H9 (cell line): ENCODE data around the gene MYH7. TPM values are rescaled to one million over a fixed set of nuclear protein-coding genes. Genes with fewer than 3 reads are reported as not detected.
A peak's percentile ranks its signal among the peaks of the same experiment; 100 is the strongest.
"Not testable (repeated sequence)": the region's sequence is repeated elsewhere in the genome, so short reads cannot be mapped to it uniquely, and the experiment has no call there.

Source experiments
- DNase-seq: peaks from one replicate; pipeline ENCODE4 v3.0.0-alpha.2; 2017
- H2AFZ ChIP-seq: one replicate; pipeline ENCODE4 v1.6.1; 2013; ENCODE audit warnings: mild to moderate bottlenecking, low read length, control low read depth, moderate library complexity
- H2AK5ac ChIP-seq: 2 replicates; pipeline ENCODE4 v1.6.1; 2013; ENCODE audit warnings: low read length, control low read depth, mixed read lengths; ENCODE audit not compliant: insufficient read length
- H2BK120ac ChIP-seq: one replicate; pipeline ENCODE4 v1.6.1; 2013; ENCODE audit warnings: low read depth, mild to moderate bottlenecking, low read length, control low read depth, inconsistent platforms; ENCODE audit not compliant: poor library complexity, severe bottlenecking
- H2BK12ac ChIP-seq: 2 replicates; pipeline ENCODE4 v1.6.1; 2013; ENCODE audit warnings: low read length, control low read depth, mixed read lengths, low read depth; ENCODE audit not compliant: insufficient read length
- H2BK15ac ChIP-seq: 2 replicates; pipeline ENCODE4 v1.6.1; 2013; ENCODE audit warnings: low read depth, low read length, control low read depth
- H2BK20ac ChIP-seq: one replicate; pipeline ENCODE4 v1.6.1; 2013; ENCODE audit warnings: low read depth, mild to moderate bottlenecking, low read length, control low read depth, inconsistent platforms; ENCODE audit not compliant: poor library complexity, severe bottlenecking
- H2BK5ac ChIP-seq: 2 replicates; pipeline ENCODE4 v1.6.1; 2013; ENCODE audit warnings: low read length, control low read depth, mixed read lengths; ENCODE audit not compliant: insufficient read length
- H3K14ac ChIP-seq: 2 replicates; pipeline ENCODE4 v1.6.1; 2013; ENCODE audit warnings: low read length, control low read depth; ENCODE audit not compliant: insufficient read depth
- H3K18ac ChIP-seq: 2 replicates; pipeline ENCODE4 v1.6.1; 2013; ENCODE audit warnings: low read depth, mild to moderate bottlenecking, mixed read lengths, low read length, control low read depth; ENCODE audit not compliant: insufficient read length
- H3K23ac ChIP-seq: 2 replicates; pipeline ENCODE4 v1.6.1; 2013; ENCODE audit warnings: low read length, control low read depth, mixed read lengths, low read depth; ENCODE audit not compliant: insufficient read length
- H3K23me2 ChIP-seq: 2 replicates; pipeline ENCODE4 v1.6.1; 2013; ENCODE audit warnings: low read depth, mild to moderate bottlenecking, mixed read lengths, low read length, control low read depth; ENCODE audit not compliant: insufficient read length, poor library complexity, severe bottlenecking
- H3K27ac ChIP-seq: 2 replicates; pipeline ENCODE4 v1.5.1; 2013; ENCODE audit warnings: low read length, control low read depth, mixed read lengths, low read depth; ENCODE audit not compliant: insufficient read length
- H3K27me3 ChIP-seq: 2 replicates; pipeline ENCODE4 v1.6.1; 2013; ENCODE audit warnings: low read length, control low read depth, inconsistent platforms; ENCODE audit not compliant: insufficient read depth
- H3K4ac ChIP-seq: 2 replicates; pipeline ENCODE4 v1.6.1; 2013; ENCODE audit warnings: low read depth, mild to moderate bottlenecking, control low read depth, inconsistent platforms, low read length, moderate library complexity
- H3K4me1 ChIP-seq: 2 replicates; pipeline ENCODE4 v1.6.1; 2013; ENCODE audit warnings: low read length, control low read depth, inconsistent platforms; ENCODE audit not compliant: insufficient read depth
- H3K4me2 ChIP-seq: 2 replicates; pipeline ENCODE4 v1.6.1; 2013; ENCODE audit warnings: low read length, control low read depth, mixed read lengths; ENCODE audit not compliant: insufficient read length, insufficient read depth
- H3K56ac ChIP-seq: 2 replicates; pipeline ENCODE4 v1.6.1; 2013; ENCODE audit warnings: low read depth, mild to moderate bottlenecking, mixed read lengths, low read length, control low read depth; ENCODE audit not compliant: insufficient read length
- H3K79me1 ChIP-seq: 2 replicates; pipeline ENCODE4 v1.6.1; 2013; ENCODE audit warnings: low read depth, mild to moderate bottlenecking, moderate library complexity, low read length, control low read depth, inconsistent platforms; ENCODE audit not compliant: insufficient read depth, poor library complexity, severe bottlenecking
- H3K79me2 ChIP-seq: 2 replicates; pipeline ENCODE4 v1.6.1; 2013; ENCODE audit warnings: low read length, control low read depth, inconsistent platforms; ENCODE audit not compliant: insufficient read depth
- H3K9ac ChIP-seq: 2 replicates; pipeline ENCODE4 v1.6.1; 2013; ENCODE audit warnings: low read length, control low read depth, mixed read lengths; ENCODE audit not compliant: insufficient read length; ENCODE audit errors: extremely low read depth
- H3K9me3 ChIP-seq: one replicate; pipeline ENCODE4 v1.6.1; 2013; ENCODE audit warnings: low read depth, low read length, inconsistent platforms; ENCODE audit not compliant: control insufficient read depth
- H3T11ph ChIP-seq: one replicate; pipeline ENCODE4 v1.6.1; 2013; ENCODE audit warnings: mild to moderate bottlenecking, low read length, control low read depth, inconsistent platforms
- H4K20me1 ChIP-seq: one replicate; pipeline ENCODE4 v1.6.1; 2013; ENCODE audit not compliant: control insufficient read depth, insufficient read length, insufficient read depth
- H4K5ac ChIP-seq: 2 replicates; pipeline ENCODE4 v1.6.1; 2013; ENCODE audit warnings: low read depth, mild to moderate bottlenecking, mixed read lengths, low read length, control low read depth; ENCODE audit not compliant: insufficient read length
- H4K8ac ChIP-seq: replicated peaks from 2 replicates; pipeline ENCODE4 v1.6.1; 2013; ENCODE audit warnings: low read length, control low read depth, mixed read lengths, low read depth; ENCODE audit not compliant: insufficient read length
- H4K91ac ChIP-seq: 2 replicates; pipeline ENCODE4 v1.6.1; 2013; ENCODE audit warnings: low read depth, mild to moderate bottlenecking, moderate library complexity, mixed read lengths, low read length, control low read depth; ENCODE audit not compliant: insufficient read length
- H3K27ac Mint-ChIP-seq, 3 experiments: 2 replicates in 2 of 3; 3 replicates in 1 of 3; pipeline ENCODE4 v1.8.0; 2020 to 2021; ENCODE audit warnings: mixed read lengths in 3 of 3, mild to moderate bottlenecking in 1 of 3, moderate library complexity in 1 of 3
- H3K27me3 Mint-ChIP-seq: 2 replicates; pipeline ENCODE4 v1.8.0; 2021; ENCODE audit warnings: low read depth, mild to moderate bottlenecking, moderate library complexity, mixed read lengths
- H3K36me3 Mint-ChIP-seq, 3 experiments: 2 replicates in 2 of 3; 3 replicates in 1 of 3; pipeline ENCODE4 v1.8.0; 2020 to 2021; ENCODE audit warnings: low read depth in 3 of 3, mixed read lengths in 3 of 3; ENCODE audit not compliant: insufficient read depth in 1 of 3
- H3K4me1 Mint-ChIP-seq, 2 experiments: 2 replicates each; pipeline ENCODE4 v1.8.0; 2020; ENCODE audit warnings: mixed read lengths in 2 of 2
- H3K4me3 Mint-ChIP-seq, 2 experiments: 2 replicates in 1 of 2; 3 replicates in 1 of 2; pipeline ENCODE4 v1.8.0; 2020 to 2021; ENCODE audit warnings: mild to moderate bottlenecking in 2 of 2, mixed read lengths in 2 of 2, moderate library complexity in 1 of 2
- H3K9me3 Mint-ChIP-seq, 2 experiments: 2 replicates in 1 of 2; 3 replicates in 1 of 2; pipeline ENCODE4 v1.8.0; 2020; ENCODE audit warnings: mild to moderate bottlenecking in 2 of 2, mixed read lengths in 2 of 2, moderate library complexity in 1 of 2
- CTCF ChIP-seq: fragments of 200-600 bp; sonication (generic); conservative IDR thresholded peaks from 3 replicates; pipeline ENCODE4 v1.8.0; 2021; ENCODE audit warnings: antibody characterized with exemption, mild to moderate bottlenecking
- WGBS: extraction: QIAGEN DNeasy Blood & Tissue Kit; methylation state at CpG from one replicate; pipeline ENCODE4 v1.1.7; 2013; ENCODE audit warnings: missing lambda C conversion rate, low lambda C conversion rate, mixed read lengths; ENCODE audit not compliant: insufficient read length; ENCODE audit errors: extremely low coverage; 5-methylcytosine and 5-hydroxymethylcytosine counted together
- total RNA-seq: library from RNA; stranded (reverse); gene quantifications from 2 replicates; pipeline ENCODE4 v1.2.1, GENCODE V29; 2021

Gene MYH7
- total RNA-seq, 1 experiment from 2014 or later: not detected

- Histone ChIP-seq H2AFZ (no peak overlapping the region), H3K4me1 (peaks cover 3% of the 10 kb centered on the region; the same call in 1 of the 2 replicates), H3K18ac (no peak overlapping the region), H3K4me2 (no peak overlapping the region), H3K23me2 (no peaks in the 10 kb centered on the region), H3K56ac (no peak overlapping the region), H3K4ac (no peak overlapping the region), H3K9ac (no peak overlapping the region), H3K27ac (no peak overlapping the region), H2BK12ac (no peak overlapping the region), H4K5ac (no peak overlapping the region), H3K9me3 (no peaks in the 10 kb centered on the region), H2BK20ac (no peak overlapping the region), H4K8ac (no peak overlapping the region), H2BK5ac (no peak overlapping the region), H4K20me1 (no peaks in the 10 kb centered on the region), H3K27me3 (no peaks in the 10 kb centered on the region), H4K91ac (no peak overlapping the region), H3K14ac (no peak overlapping the region; the same call in 1 of the 2 replicates), H3K79me2 (no peaks in the 10 kb centered on the region), H3T11ph (no peak overlapping the region), H2BK15ac (no peak overlapping the region), H2AK5ac (no peak overlapping the region), H3K79me1 (no peaks in the 10 kb centered on the region), H3K23ac (no peak overlapping the region), H2BK120ac (no peak overlapping the region)
- peaks cover 16 to 17% of the 10 kb centered on the region in 2 experiments for H3K4me1 Mint-ChIP-seq
- peak; percentile 49 for DNase-seq
- 0 out of 3 replicates have a peak, but pooled peaks have one; percentile 9 for TF ChIP-seq CTCF
- no peaks in the 10 kb centered on the region for H3K36me3 Mint-ChIP-seq
- H3K27ac Mint-ChIP-seq: no peak overlapping the region
- WGBS: no CpG with 5 or more reads among the region's 7 CpGs
- peaks cover 42% of the 10 kb centered on the region for H3K27me3 Mint-ChIP-seq
- H3K4me3 Mint-ChIP-seq: no peak overlapping the region
- H3K9me3 Mint-ChIP-seq: 0 out of 5 replicates have a peak, but pooled peaks cover 0 to 3% of the 10 kb centered on the region in 2 experiments
Measured at GRCh38 chr14:23392613-23393012, 42.8 kb downstream of the MYH7 start.

GRCh38 chr14:23389871-23390270, 45.6 kb downstream of the MYH7 start:
- H2AFZ ChIP-seq: not testable (repeated sequence)

More at GRCh38 chr14:23389871-23390270, 45.6 kb downstream of the MYH7 start:
- not testable (repeated sequence) for H4K20me1 ChIP-seq, H3K27me3 ChIP-seq, H3T11ph ChIP-seq, H3K14ac ChIP-seq, H3K79me1 ChIP-seq, H3K4me2 ChIP-seq, H4K5ac ChIP-seq, H3K9ac ChIP-seq, H4K8ac ChIP-seq, H2BK12ac ChIP-seq, H3K4me3 Mint-ChIP-seq, H2AK5ac ChIP-seq, H3K56ac ChIP-seq, H3K23me2 ChIP-seq, H2BK15ac ChIP-seq, H3K4ac ChIP-seq, H3K4me1 ChIP-seq, H4K91ac ChIP-seq, H3K23ac ChIP-seq, DNase-seq, H3K18ac ChIP-seq, H3K79me2 ChIP-seq, H3K9me3 Mint-ChIP-seq, H2BK5ac ChIP-seq, H3K27ac ChIP-seq, H2BK120ac ChIP-seq, H3K9me3 ChIP-seq, H3K27ac Mint-ChIP-seq, H3K36me3 Mint-ChIP-seq, H2BK20ac ChIP-seq
- WGBS: no CpG with 5 or more reads among the region's 19 CpGs
- peaks cover 48% of the 10 kb centered on the region for H3K27me3 Mint-ChIP-seq
- H3K4me1 Mint-ChIP-seq: peaks cover 16 to 17% of the 10 kb centered on the region in 2 experiments
